Rectal smooth muscle tissue (tissue), 1 donor: ENCODE results near the gene ZMAT3.
"Not testable (repeated sequence)": the region's sequence is repeated elsewhere in the genome, so short reads cannot be mapped to it uniquely, and the experiment has no call there.

ENCODE experiments used
- H3K27ac ChIP-seq: one replicate; pipeline ENCODE4 v1.7.0; 2013; ENCODE audit warnings: low read depth, low read length, inconsistent platforms
- H3K27me3 ChIP-seq: one replicate; pipeline ENCODE4 v1.7.0; 2013; ENCODE audit warnings: low read length; ENCODE audit not compliant: control insufficient read depth, insufficient read depth
- H3K36me3 ChIP-seq: one replicate; pipeline ENCODE4 v1.7.0; 2013; ENCODE audit warnings: low read length; ENCODE audit not compliant: control insufficient read depth, insufficient read depth
- H3K4me1 ChIP-seq: one replicate; pipeline ENCODE4 v1.7.0; 2013; ENCODE audit warnings: low read length; ENCODE audit not compliant: control insufficient read depth, insufficient read depth
- H3K4me3 ChIP-seq: one replicate; pipeline ENCODE4 v1.7.0; 2013; ENCODE audit warnings: low read length
- H3K9ac ChIP-seq: one replicate; pipeline ENCODE4 v1.7.0; 2013; ENCODE audit warnings: low read length

The ZMAT3 gene

DNA sequence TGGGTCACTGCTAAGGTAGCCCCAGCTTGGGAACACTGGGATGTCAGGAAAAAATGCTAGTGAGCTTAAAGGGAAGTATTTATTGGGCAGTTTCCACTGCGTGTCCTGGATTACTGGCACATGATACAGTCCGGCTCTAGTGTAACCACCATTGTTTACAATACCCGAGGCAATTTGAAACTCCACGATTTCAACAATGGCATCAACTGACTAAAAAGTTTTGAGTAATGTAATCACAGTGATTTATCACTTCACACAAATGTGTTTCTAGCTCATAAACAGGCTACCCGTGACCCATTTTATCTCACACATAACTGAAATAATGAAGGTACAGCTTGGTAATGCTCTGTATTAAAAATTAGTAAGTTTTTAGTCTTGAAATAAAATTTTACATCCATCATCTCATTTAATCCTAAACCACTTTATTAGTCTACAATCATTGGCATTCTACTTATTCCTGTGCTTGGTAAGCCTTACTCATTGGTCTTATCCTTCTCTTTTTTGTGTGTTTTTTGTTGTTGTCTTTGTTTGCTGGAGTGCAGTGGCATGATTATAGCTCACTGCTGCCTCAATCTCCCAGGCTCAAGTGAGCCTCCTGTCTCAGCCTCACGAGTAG is 7.6 kb downstream of the ZMAT3 start:
- no peak overlapping the region for H3K9ac ChIP-seq
- no peaks in the 10 kb centered on the region for H3K27me3 ChIP-seq
- no peak overlapping the region for H3K27ac ChIP-seq
- H3K4me1 ChIP-seq, result no peaks in the 10 kb centered on the region
- H3K4me3 ChIP-seq, result no peak overlapping the region
- no peaks in the 10 kb centered on the region for H3K36me3 ChIP-seq

DNA sequence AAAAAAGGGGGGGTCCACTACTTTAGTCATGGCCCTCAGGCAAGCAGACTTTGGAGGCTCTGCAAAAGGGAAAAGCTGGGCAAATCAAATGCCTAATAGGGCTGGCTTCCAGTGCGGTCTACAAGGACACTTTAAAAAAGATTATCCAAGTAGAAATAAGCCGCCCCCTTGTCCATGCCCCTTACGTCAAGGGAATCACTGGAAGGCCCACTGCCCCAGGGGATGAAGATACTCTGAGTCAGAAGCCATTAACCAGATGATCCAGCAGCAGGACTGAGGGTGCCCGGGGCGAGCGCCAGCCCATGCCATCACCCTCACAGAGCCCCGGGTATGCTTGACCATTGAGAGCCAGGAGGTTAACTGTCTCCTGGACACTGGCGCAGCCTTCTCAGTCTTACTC is 15.3 kb downstream of the ZMAT3 start:
- Histone ChIP-seq H3K9ac (no peak overlapping the region), H3K4me3 (no peak overlapping the region), H3K27ac (no peak overlapping the region), H3K36me3 (no peaks in the 10 kb centered on the region), H3K27me3 (no peaks in the 10 kb centered on the region), H3K4me1 (no peaks in the 10 kb centered on the region)

DNA sequence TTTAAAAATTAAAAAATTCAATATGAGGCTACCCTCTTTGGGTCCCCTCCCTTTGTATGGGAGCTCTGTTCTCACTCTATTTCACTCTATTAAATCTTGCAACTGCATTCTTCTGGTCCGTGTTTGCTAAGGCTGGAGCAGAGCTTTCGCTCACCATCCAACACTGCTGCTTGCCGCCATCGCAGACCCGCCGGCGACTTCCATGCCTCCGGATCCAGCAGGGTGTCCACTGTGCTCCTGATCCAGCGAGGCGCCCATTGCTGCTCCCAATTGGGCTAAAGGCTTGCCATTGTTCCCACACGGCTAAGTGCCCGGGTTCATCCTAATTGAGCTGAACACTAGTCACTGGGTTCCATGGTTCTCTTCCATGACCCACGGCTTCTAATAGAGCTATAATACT is 17.0 kb downstream of the ZMAT3 start:
- H3K27me3 ChIP-seq, H3K27ac ChIP-seq, H3K4me3 ChIP-seq, H3K9ac ChIP-seq, H3K4me1 ChIP-seq, H3K36me3 ChIP-seq: not testable (repeated sequence)

DNA sequence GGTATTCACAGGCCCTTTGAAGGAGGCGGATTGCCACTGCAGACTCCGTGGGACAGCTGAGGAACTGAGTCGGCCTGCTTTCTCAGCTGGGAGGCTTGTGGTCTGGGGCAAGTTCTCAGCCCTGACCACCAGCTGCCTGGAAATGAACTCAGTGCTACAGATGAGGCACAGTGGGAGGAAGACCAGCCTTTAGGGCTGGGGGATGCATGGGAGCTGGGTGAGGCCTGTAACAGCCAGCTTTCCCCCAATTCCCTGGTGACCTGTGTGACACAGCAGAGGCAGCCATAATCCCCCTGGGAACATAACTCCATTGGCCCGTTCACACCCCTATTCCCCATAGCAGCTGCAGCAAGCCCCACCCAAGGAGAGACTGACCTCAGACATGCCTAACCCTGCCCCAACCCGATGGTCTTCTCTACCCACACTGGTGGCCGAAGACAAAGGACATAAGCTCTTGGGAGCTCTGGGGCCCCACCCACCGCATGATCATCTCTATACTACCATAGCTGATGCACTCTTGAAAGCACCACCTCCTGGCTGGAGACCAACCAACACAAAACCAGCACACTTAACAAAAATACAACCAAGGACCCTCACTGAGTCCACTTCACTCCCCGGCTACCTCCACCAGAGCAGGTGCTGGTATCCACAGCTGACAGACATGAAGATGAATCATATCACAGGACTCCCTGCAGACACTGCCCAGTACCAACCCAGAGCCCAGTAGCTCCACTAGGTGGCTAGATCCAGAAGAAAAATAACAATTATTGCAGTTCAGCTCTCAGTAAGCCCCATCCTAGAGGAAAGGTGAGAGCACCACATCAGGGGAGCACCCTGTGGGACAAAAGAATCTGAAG is 24.9 kb downstream of the ZMAT3 start:
- no peak overlapping the region for H3K27ac ChIP-seq
- H3K27me3 ChIP-seq, result no peaks in the 10 kb centered on the region
- H3K9ac ChIP-seq, result no peak overlapping the region
- H3K4me3 ChIP-seq, result no peak overlapping the region
- H3K36me3 ChIP-seq, result no peaks in the 10 kb centered on the region
- no peaks in the 10 kb centered on the region for H3K4me1 ChIP-seq

DNA sequence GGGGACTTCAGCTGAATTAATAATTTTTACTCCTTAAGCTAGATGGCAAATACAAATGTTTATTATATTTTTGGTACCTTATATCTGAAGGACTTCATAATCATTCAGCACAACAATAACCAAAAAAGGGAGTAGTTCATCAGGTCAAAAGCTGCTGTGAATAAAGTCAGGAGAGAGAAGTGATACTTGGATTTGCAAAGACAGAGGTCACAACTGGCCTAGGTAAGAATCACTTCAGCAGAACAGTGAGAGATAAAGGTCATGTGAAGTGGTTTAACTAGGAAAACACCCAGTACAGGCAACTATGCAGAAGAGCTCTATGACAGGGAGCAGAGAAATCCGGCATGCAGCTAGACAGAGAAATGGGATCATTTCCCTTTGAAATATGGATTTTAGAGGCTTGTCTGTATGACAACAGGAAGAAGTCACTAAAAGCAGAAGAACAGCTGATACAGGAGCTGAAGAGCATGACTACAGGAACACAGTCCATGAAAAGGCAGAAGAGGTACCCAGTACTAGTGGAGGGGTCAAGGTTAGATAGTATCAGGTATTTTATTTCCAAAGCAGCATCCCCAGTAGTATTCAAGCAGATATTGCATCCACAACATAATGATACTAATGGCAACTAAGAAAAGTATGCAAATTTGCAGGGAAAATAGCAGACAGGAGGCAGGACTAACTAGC is 25.7 kb downstream of the ZMAT3 start:
- Histone ChIP-seq H3K36me3 (no peaks in the 10 kb centered on the region), H3K27ac (no peak overlapping the region), H3K27me3 (no peaks in the 10 kb centered on the region), H3K4me1 (no peaks in the 10 kb centered on the region), H3K9ac (no peak overlapping the region), H3K4me3 (no peak overlapping the region)

DNA sequence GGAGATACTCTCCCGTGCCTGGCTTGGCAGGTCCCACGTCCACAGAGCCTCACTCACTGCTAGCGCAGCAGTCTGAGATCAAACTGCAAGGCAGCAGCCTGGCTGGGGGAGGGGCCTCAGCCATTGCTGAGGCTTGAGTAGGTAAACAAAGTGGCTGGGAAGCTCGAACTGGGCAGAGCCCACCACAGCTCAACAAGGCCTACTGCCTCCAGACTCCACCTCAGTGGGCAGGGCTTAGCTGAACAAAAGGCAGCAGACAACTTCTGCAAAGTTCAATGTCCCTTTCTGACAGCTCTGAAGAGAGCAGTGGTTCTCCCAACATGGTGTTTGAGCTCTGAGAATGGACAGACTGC is 32.7 kb downstream of the ZMAT3 start:
- not testable (repeated sequence) for H3K27me3 ChIP-seq, H3K4me1 ChIP-seq, H3K27ac ChIP-seq, H3K4me3 ChIP-seq, H3K9ac ChIP-seq, H3K36me3 ChIP-seq

DNA sequence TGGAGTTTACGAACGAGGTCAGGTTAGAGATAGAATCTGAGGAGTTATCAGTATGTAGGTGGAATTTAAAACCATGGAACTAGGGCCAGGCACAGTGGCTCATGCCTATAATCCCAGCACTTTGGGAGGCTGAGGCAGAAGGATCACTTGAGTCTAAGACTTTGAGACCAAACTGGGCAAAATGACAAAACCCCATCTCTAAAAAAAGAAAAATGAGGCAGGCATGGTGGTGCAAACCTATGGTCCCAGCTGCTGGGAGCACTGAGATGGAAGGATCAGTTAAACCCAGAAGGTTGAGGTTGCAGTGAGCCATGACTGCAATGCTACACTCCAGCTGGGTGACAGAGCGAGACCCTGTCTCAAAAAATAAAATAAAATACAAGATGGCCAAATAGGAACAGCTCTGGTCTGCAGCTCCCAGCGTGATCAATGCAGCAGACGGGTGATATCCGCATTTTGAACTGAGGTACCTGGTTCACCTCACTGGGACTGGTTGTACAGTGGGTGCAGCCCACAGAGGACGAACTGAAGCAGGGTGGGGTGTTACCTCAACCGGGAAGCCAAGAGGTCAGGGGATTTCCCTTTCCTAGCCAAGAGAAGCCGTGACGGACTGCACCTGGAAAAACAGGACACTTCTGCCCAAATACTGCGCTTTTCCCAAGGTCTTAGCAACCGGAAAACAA is 33.3 kb downstream of the ZMAT3 start:
- H3K4me1 ChIP-seq, result peaks cover 7% of the 10 kb centered on the region
- no peaks in the 10 kb centered on the region for H3K36me3 ChIP-seq
- H3K27ac ChIP-seq, result no peak overlapping the region

DNA sequence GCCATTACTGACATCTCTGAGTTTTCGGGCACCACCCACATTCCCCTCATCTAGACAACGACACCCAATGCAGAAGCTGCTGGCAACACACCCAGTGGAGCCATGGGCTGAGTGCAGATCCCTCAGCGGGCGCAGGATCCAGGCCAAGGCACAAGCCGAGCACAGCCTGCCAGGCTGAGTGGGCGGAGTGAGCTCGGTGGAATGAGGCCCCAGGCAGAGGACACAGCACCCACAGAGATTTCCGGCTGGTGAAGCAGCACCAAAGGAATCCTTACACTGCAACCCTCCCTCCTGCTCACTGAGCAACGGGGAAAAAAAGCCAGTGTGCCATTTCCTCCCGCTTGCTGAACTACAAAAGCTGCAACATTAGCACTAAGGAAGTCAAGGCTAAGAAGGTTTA is 34.3 kb downstream of the ZMAT3 start:
- Histone ChIP-seq H3K4me3 (no peak overlapping the region), H3K36me3 (no peaks in the 10 kb centered on the region), H3K27ac (no peak overlapping the region), H3K4me1 (peaks cover 7% of the 10 kb centered on the region), H3K9ac (no peak overlapping the region), H3K27me3 (no peaks in the 10 kb centered on the region)

More for the DNA sequence above, 33.3 kb downstream of the ZMAT3 start:
- no peak overlapping the region for H3K4me3 ChIP-seq
- no peak overlapping the region for H3K9ac ChIP-seq
- no peaks in the 10 kb centered on the region for H3K27me3 ChIP-seq

DNA sequence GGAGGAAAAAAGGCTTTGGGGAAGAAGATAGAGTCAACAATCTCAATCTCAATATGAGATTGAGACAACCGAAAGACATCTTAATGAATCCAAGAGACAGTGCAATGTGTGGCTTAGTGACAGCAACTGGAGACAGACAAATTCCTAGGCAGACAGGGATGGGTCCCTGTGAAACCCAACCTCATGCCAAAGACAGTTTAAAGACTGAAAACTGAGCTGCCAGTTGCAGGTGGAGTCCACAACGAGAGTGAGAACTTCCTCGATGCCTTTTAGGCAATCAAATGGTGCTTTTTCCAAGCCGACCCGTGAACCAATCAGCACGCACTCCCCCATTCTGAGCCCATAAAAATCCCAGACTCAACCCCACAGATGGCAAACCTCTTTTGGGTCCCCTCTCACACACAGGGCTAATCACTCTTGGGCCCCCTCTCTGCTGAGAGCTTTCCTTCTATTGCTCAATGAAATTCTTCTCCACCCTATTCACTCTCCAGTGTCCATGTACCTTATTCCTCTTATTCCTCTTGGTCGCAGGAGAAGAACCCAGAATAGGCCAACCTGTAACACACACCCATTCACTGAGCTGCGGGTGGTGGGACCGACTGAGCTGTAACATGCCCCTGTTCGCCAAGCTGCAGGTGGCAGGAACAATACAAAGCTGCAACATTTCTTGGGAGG is 34.8 kb downstream of the ZMAT3 start:
- no peaks in the 10 kb centered on the region for H3K27me3 ChIP-seq
- H3K9ac ChIP-seq, result no peak overlapping the region
- no peak overlapping the region for H3K27ac ChIP-seq
- H3K4me1 ChIP-seq, result peaks cover 7% of the 10 kb centered on the region
- no peaks in the 10 kb centered on the region for H3K36me3 ChIP-seq
- no peak overlapping the region for H3K4me3 ChIP-seq

DNA sequence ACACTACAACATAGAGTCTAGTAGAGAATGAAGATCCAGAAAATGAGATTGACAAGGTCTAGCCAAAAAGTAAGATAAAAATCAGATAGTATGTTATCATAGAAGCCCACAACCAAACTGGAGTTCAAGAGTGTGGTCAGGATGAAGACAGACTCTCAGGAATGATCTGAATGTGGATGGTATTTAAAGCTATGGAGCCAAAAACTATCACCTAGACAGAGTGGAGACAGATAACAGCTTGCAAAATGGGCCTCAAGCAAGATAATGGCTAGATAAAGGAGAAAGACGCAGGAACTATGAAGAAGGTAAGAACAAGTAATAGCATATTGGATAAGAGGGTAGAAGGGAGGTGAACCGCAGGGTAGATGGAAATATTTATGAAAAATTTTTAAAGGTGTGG is 35.4 kb downstream of the ZMAT3 start:
- no peaks in the 10 kb centered on the region for H3K27me3 ChIP-seq
- no peaks in the 10 kb centered on the region for H3K36me3 ChIP-seq
- no peak overlapping the region for H3K9ac ChIP-seq
- H3K27ac ChIP-seq, result no peak overlapping the region
- no peak overlapping the region for H3K4me3 ChIP-seq
- H3K4me1 ChIP-seq, result peaks cover 7% of the 10 kb centered on the region

DNA sequence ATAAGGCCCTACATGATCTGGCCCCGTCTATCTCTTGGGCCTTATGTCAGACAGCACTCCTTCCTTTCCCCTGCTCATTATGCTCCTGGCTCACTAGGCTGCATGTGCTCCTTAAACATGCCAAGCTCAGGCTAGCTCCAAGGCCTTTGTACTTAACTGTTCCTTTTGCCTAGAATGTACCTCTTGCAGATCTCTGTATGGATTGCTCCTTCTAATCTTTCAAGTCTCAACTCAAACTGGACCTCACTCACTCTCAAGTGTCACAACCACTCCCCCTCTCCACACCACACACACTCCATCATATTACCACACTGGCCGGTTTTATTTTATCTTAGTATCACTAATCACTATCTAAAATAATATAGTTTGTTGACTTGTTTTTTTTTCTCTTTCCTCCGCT is 36.4 kb downstream of the ZMAT3 start:
- H3K27me3 ChIP-seq, result no peaks in the 10 kb centered on the region
- no peak overlapping the region for H3K27ac ChIP-seq
- peaks cover 7% of the 10 kb centered on the region for H3K4me1 ChIP-seq
- H3K9ac ChIP-seq, result no peak overlapping the region
- H3K36me3 ChIP-seq, result no peaks in the 10 kb centered on the region
- H3K4me3 ChIP-seq, result no peak overlapping the region

DNA sequence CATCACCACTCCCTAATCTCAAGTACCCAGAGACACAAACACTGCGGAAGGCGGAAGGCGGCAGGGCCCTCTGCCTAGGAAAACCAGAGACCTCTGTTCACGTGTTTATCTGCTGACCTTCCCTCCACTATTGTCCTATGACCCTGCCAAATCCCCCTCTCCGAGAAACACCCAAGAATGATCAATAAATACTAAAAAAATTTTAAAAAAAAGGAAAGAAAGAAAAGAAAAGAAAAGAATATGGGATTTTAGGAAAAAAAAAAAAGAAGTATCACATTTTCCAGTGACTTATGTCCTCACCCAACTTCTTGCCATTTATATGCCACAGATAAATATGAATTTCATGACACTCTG is 38.3 kb downstream of the ZMAT3 start:
- not testable (repeated sequence) for H3K36me3 ChIP-seq, H3K9ac ChIP-seq, H3K27me3 ChIP-seq, H3K27ac ChIP-seq, H3K4me1 ChIP-seq, H3K4me3 ChIP-seq
